Measurements from ENCODE around the gene STX2.
A peak's percentile ranks its signal among the peaks of the same experiment; 100 is the strongest.
"Not testable (repeated sequence)": the region's sequence is repeated elsewhere in the genome, so short reads cannot be mapped to it uniquely, and the experiment has no call there.

The STX2 gene

DNA sequence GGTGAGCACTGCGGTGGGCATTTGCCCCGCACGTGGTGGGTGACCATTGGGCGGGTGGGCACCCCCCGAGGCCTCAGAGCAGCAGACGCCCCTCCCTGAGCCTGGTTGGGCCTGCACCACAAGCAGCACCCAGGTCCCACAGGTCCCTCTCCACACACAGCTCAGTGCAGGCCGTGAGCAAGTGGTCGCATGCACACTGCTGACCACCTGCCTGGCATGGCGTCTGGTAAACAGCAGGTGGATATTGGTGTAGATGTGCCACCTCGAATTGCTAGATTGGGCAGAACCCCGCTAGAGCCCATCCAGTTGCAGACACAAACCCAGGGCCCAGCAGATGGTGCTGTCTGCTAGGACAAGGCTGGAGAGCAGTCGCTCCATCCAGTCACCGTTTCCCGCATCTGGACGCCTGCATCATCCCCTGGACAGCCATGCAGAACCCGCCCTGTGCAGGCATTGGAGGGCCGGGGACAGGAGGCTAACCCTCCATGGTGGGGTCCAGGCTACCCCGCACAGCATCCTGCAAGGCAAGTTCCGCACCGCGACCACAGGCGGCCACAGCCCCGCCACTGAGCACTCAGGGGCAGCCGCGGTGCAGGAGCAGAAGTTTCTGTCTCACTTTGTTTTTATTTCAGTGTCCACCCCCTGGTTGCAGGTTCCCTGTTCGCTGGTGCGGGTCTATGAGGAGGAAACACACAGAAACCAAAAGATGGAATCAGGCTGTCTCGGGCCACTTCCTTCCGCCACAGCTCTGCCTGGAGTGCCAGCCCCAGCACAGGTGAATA, 77.3 kb downstream of the STX2 start:
- in situ Hi-C loops (cut with HindIII; ENCODE audit: low pct_unique_long_range_greater_than_20kb, low sequenced_read_pairs): no loop called here
- DNase-seq (ENCODE audit: low read depth in 1 of 2, low spot score in 1 of 2): peak; percentile 84 to 92
- TF ChIP-seq JUND (IDR thresholded peaks at IDR 0.05; ENCODE audit: low read depth): no peak

DNA sequence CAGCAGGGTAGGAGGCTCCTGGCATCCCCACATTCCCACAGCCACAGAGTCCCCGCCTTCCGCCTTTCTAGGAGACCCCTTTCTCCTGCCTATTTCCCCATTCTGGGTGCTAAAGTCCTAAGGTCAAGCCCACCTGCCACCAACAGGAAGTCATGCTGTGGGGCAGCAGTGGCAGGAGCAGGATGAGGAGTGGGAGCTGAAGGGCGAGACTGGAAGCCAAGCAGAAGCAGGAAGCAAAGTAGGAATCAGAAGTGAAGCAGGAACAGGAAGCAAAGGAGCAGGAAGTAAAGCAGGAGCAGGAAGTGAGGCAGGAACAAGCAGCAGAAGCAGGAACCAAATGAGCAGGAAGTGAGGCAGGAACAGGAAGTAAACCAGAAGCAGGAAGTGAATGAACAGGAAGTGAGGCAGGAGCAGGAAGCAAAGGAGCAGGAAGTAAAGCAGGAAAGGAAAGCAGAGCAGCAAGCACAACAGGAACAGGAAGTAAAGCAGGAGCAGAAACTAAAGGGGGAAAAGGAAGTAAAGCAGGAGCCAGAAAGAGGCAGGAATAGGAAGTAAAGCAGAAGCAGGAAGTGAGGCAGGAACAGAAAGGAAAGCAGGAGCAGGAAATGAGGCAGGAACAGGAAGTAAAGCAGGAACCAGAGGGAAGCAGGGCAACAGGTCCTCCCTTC, 84.7 kb downstream of the STX2 start:
- TF ChIP-seq JUND (IDR thresholded peaks at IDR 0.05; ENCODE audit: low read depth): no peak
- DNase-seq (ENCODE audit: low read depth in 1 of 2, low spot score in 1 of 2): peak in 1 of 2 experiments; percentile 36
- in situ Hi-C loops (cut with HindIII; ENCODE audit: low pct_unique_long_range_greater_than_20kb, low sequenced_read_pairs): no loop called here

DNA sequence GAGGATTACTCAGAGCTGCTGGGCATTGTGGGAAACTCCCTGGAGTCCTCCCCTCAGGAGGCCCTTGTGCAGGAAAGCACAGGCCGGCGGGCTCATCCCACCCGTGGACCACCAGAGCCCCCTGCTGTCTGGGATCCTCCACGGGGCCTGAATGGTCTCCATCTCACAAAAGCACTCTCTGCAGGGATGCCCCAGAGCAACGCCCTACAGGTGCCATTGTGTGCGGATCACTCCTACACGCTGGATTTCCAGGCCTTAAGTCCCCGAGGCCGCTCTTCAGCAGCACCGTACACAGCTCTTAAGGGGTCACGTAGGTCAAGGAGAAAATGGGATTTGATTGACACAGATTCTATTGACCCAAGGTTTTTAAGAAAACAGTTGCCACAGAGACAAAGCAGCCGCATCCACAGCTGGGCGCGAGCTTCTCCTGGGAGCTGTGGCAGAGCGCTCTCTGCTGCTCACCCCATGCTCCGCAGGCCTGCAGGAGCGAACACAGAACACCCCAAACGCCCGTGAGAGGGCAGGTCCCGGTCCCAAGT, 86.3 kb downstream of the STX2 start:
- TF ChIP-seq JUND (IDR thresholded peaks at IDR 0.05; ENCODE audit: low read depth): no peak
- DNase-seq (ENCODE audit: low read depth in 1 of 2, low spot score in 1 of 2): no peak
- in situ Hi-C loops (cut with HindIII; ENCODE audit: low pct_unique_long_range_greater_than_20kb, low sequenced_read_pairs): no loop called here

DNA sequence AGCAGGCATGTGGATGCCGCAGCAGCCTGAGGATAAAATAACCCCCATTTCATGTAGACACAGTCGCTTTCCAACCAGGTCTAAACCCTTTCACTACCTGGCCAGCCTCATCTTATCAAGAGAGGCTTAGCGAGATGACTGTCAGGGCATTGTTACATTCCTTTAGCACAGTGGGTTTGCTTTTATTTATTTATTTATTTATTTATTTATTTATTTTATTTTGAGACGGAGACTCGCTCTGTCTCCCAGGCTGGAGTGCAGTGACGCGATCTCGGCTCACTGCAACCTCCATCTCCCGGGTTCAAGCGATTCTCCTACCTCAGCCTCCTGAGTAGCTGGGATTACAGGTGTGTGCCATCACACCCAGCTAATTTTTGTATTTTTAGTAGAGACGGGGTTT, 87.0 kb downstream of the STX2 start:
- in situ Hi-C loops (cut with HindIII; ENCODE audit: low pct_unique_long_range_greater_than_20kb, low sequenced_read_pairs): not testable (repeated sequence)

DNA sequence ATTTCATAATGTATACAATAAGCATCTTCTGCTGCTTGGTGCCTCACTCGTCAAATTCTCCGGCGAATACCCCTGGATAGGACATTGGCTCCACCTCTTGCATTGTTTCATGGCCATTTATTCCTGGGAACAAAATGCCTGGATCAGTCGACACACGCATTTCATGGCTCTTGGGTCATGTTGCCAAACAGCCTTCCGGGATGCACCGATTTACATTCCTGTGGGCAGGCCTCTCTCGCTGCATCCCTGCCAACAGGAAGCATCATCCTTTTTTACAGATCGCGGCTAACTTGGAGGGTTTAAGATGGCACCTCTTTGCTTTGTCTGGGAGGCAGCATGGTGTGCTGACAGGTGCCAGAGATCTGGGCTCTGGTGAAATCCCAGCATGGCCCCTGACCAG, 90.3 kb downstream of the STX2 start:
- peak in 1 of 2 experiments; percentile 54 for DNase-seq (ENCODE audit: low read depth in 1 of 2, low spot score in 1 of 2)
- TF ChIP-seq JUND (IDR thresholded peaks at IDR 0.05; ENCODE audit: low read depth): no peak
- in situ Hi-C loops (cut with HindIII; ENCODE audit: low pct_unique_long_range_greater_than_20kb, low sequenced_read_pairs): no loop called here

More for the DNA sequence above, 87.0 kb downstream of the STX2 start:
- not testable (repeated sequence) for DNase-seq (ENCODE audit: low read depth in 1 of 2, low spot score in 1 of 2)

DNA sequence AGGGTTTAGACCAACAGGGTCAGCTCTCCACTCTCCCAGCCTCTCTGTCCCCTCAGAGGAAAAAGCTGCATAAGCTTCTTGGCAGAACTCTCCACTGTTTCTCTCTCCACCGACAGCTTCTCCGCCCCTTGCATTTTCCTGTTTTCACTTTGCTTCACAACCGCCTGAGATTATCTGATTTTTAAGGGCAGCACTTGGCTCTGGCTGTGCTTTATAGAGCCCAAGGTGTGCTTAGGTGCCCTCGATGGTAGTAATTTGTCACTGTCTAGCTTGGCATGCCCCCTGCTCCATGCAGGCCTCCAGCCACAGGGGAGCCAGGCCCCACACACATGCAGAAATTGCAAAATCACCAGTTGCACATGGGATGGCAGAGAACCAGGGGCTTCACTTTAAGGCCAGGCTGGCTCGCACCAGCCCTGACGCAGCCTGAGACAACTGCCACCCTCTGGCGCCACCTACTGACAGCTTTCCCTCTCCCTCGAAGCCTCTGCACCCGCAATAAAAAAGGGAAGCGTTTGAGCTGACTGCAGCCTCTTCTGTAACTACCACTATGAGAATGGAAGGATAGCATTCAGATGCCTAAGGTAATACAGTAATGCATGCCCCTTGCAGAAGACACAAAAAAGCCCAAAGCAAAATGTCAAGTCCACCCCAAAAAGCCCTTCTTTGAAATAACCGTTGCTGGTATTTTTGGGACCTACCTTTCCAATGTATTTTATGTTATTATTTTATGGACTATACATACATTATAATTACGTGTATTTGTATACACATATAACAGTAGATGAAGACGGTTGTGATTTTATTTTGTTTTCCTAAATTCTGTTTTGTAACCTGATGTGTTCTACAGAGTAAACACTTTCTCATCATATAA, 90.9 kb downstream of the STX2 start:
- DNase-seq (ENCODE audit: low read depth in 1 of 2, low spot score in 1 of 2): peak; percentile 70 to 82
- TF ChIP-seq JUND (IDR thresholded peaks at IDR 0.05; ENCODE audit: low read depth): no peak
- in situ Hi-C loops (cut with HindIII; ENCODE audit: low pct_unique_long_range_greater_than_20kb, low sequenced_read_pairs): no loop called here

DNA sequence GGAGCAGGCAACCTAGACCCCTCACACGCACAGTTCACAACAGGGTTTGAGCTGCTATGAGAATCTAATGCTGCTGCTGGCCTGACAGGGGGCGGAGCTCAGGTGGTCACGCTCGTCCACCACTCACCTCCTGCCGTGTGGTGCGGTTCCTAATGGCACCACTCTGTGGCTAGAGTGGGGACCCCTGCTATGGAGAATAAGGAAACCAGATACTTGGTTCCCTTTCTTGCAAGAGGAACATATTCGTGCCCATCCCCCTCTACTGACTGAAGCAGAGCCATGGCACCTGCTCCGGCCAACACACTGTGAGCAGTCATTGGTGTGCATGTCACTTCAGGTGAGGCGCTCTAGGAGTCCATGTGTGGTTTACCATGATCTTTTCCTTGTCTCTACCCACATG, 92.5 kb downstream of the STX2 start:
- in situ Hi-C loops (cut with HindIII; ENCODE audit: low pct_unique_long_range_greater_than_20kb, low sequenced_read_pairs): no loop called here
- no peak for DNase-seq (ENCODE audit: low read depth in 1 of 2, low spot score in 1 of 2)
- no peak for TF ChIP-seq JUND (IDR thresholded peaks at IDR 0.05; ENCODE audit: low read depth)

DNA sequence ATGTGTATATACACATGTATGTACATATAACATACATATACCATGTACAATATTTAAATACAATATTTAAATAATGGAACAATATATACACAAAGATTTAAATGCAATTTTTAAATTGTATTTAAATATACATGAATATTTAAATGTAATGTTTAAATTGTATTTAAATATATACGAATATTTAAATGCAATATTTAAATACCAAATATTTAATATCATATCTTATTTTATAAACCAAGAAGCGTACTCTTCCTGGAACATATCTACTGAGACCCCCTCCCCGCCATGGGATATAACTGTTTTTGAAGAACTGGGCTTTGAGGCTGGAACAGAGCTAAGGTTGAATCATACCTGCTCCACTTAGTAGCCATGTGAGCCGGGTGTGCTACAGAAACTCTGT, 93.1 kb downstream of the STX2 start:
- in situ Hi-C loops (cut with HindIII; ENCODE audit: low pct_unique_long_range_greater_than_20kb, low sequenced_read_pairs): no loop called here
- no peak for DNase-seq (ENCODE audit: low read depth in 1 of 2, low spot score in 1 of 2)
- TF ChIP-seq JUND (IDR thresholded peaks at IDR 0.05; ENCODE audit: low read depth): no peak

DNA sequence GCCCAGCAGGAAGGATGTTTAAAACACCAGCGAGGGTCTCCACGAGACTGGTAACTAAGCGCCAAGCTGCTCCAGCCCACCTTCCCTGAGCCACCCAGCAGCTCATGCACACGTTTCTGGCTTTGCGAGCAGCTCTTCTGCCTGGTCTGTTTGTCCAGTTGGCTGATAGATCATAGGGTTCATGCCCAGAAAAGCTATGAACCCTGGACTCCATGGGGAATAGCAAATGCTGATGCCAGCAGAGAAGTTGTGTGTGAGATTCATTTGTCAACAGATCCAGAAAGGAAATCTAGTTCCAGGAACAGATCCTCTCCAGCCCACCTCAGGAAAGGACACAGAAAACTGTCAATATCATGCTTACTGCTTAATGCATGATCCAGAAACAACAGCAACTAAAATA, 94.8 kb downstream of the STX2 start:
- in situ Hi-C loops (cut with HindIII; ENCODE audit: low pct_unique_long_range_greater_than_20kb, low sequenced_read_pairs): no loop called here
- no peak for DNase-seq (ENCODE audit: low read depth in 1 of 2, low spot score in 1 of 2)
- no peak for TF ChIP-seq JUND (IDR thresholded peaks at IDR 0.05; ENCODE audit: low read depth)

DNA sequence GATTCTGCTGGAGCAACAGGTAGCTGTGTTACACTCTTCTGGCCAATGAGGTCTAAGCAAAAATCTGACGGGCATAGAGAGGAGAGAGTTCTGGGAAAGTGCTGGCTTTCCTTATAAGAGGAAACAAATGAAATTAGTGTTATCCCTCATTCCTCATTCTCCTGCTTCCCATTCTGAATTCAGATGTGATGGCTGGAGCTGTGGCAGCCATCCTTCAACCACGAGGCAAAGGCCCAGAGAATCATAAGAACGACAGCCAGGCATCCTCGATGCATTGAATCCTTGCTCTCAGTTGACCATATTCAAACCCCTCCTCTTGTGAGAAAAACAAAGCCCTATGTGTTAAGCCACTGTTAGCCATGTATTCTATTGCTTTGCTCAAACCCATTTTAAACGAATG, 95.4 kb downstream of the STX2 start:
- in situ Hi-C loops (cut with HindIII; ENCODE audit: low pct_unique_long_range_greater_than_20kb, low sequenced_read_pairs): no loop called here
- TF ChIP-seq JUND (IDR thresholded peaks at IDR 0.05; ENCODE audit: low read depth): no peak
- no peak for DNase-seq (ENCODE audit: low read depth in 1 of 2, low spot score in 1 of 2)

DNA sequence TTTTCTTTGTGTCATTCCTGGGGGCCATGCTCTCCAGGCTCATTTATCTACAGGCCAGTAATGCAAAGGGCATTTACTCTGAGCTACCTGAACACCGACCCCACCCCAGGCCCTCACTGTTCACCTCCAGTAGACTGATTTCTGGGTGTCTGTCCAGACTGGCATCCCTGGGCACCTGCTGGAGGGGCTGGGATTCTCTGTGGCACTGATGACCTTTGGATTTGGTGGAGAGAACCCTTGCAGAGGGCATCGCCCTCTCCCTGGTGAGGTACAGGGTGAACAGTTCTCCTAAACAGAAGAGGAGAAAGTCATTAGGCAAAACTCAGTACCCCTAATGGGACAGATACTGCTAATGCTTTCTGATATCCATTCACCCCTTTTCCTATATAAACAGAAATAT, 95.9 kb downstream of the STX2 start:
- no peak for TF ChIP-seq JUND (IDR thresholded peaks at IDR 0.05; ENCODE audit: low read depth)
- in situ Hi-C loops (cut with HindIII; ENCODE audit: low pct_unique_long_range_greater_than_20kb, low sequenced_read_pairs): no loop called here

DNA sequence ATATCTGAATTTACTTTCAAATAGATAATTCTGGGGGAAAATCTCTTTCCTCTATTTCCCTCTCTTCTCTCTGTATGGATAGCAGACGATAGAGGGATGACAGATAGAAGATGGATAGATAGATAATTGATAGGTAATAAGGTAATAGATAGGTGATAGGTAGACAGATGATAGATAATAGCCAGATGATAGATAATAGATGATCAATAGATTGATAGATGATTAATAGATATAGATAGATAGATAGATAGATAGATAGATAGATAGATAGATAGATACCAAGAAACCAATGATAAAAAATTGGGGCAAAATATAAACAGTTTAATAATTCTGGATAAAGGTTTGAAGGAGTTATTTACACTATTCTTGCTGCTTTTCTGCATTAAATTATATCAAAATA, 96.3 kb downstream of the STX2 start:
- no peak for DNase-seq (ENCODE audit: low read depth in 1 of 2, low spot score in 1 of 2)
- no peak for TF ChIP-seq JUND (IDR thresholded peaks at IDR 0.05; ENCODE audit: low read depth)
- in situ Hi-C loops (cut with HindIII; ENCODE audit: low pct_unique_long_range_greater_than_20kb, low sequenced_read_pairs): no loop called here

More for the DNA sequence above, 95.9 kb downstream of the STX2 start:
- DNase-seq (ENCODE audit: low read depth in 1 of 2, low spot score in 1 of 2): no peak
